Caco-2 (cell line): ENCODE measurements around the gene RELL2. TPM values are rescaled to one million over a fixed set of nuclear protein-coding genes. Genes with fewer than 3 reads are reported as not detected.

Source experiments
- BruUV-seq: library from RNA; stranded (reverse); fragments of 400-500 nt; replicated peaks from 2 replicates; lab custom pipeline; 2021; lab: Mats Ljungman, UMichigan
- CTCF ChIA-PET: fragments of 300-600 bp; sonication (Branson Sonifier 250); formaldehyde crosslinking; loops from one replicate; lab custom pipeline; 2022; ENCODE audit warnings: antibody characterized with exemption; lab: Charles Lee
- POLR2A ChIA-PET: fragments of 300-600 bp; sonication (Branson Sonifier 250); formaldehyde crosslinking; loops from one replicate; lab custom pipeline; 2022; ENCODE audit warnings: antibody characterized with exemption; lab: Charles Lee
- DNase-seq, 2 experiments: peaks; one replicate each; pipeline versions ENCODE4 v3.0.0 to v3.0.0-alpha.2; 2020 to 2022
- H3K27me3 ChIP-seq: replicated peaks from 2 replicates; pipeline ENCODE4 v1.6.0; 2011; ENCODE audit warnings: low read length; ENCODE audit not compliant: control insufficient read depth, insufficient read depth
- H3K36me3 ChIP-seq: 2 replicates; pipeline ENCODE4 v1.5.1; 2011; ENCODE audit warnings: low read length; ENCODE audit not compliant: control insufficient read depth, insufficient read depth
- H3K4me1 ChIP-seq: fragments of 250-450 bp; sonication (Bioruptor Pico); 2 replicates; pipeline ENCODE4 v1.5.1; 2020; ENCODE audit warnings: mild to moderate bottlenecking
- H3K4me3 ChIP-seq: 2 replicates; pipeline ENCODE4 v1.5.1; 2011; ENCODE audit warnings: low read depth, mild to moderate bottlenecking, control low read depth, low read length
- H3K9me3 ChIP-seq: fragments of 250-450 bp; sonication (Bioruptor Pico); 2 replicates; pipeline ENCODE4 v1.5.1; 2020; ENCODE audit warnings: mild to moderate bottlenecking, moderate library complexity
- H3K27ac Mint-ChIP-seq: one replicate; pipeline ENCODE4 v1.8.0; 2022; ENCODE audit warnings: mixed read lengths; ENCODE audit not compliant: unreplicated experiment
- H3K27me3 Mint-ChIP-seq: one replicate; pipeline ENCODE4 v1.8.0; 2022; ENCODE audit warnings: mixed read lengths; ENCODE audit not compliant: insufficient read depth, unreplicated experiment
- H3K36me3 Mint-ChIP-seq: one replicate; pipeline ENCODE4 v1.8.0; 2022; ENCODE audit warnings: mild to moderate bottlenecking, mixed read lengths; ENCODE audit not compliant: insufficient read depth, unreplicated experiment
- H3K4me1 Mint-ChIP-seq: one replicate; pipeline ENCODE4 v1.8.0; 2022; ENCODE audit warnings: low read depth, mixed read lengths; ENCODE audit not compliant: unreplicated experiment
- H3K4me3 Mint-ChIP-seq: one replicate; pipeline ENCODE4 v1.8.0; 2022; ENCODE audit warnings: mild to moderate bottlenecking, moderate library complexity, mixed read lengths; ENCODE audit not compliant: unreplicated experiment
- H3K9me3 Mint-ChIP-seq: one replicate; pipeline ENCODE4 v1.8.0; 2022; ENCODE audit warnings: mixed read lengths; ENCODE audit not compliant: unreplicated experiment
- CTCF ChIP-seq, 2 experiments: fragments of 200-600 bp in 1 of 2; IDR thresholded peaks; 1 replicate in 1 of 2; 2 replicates in 1 of 2; pipeline versions ENCODE4 v1.5.1 to v1.8.0; 2011 to 2022; ENCODE audit warnings: antibody characterized with exemption in 1 of 2, control low read depth in 1 of 2, inconsistent platforms in 1 of 2, low read depth in 1 of 2, low read length in 1 of 2, mild to moderate bottlenecking in 1 of 2, moderate library complexity in 1 of 2; ENCODE audit not compliant: insufficient read depth in 1 of 2, severe bottlenecking in 1 of 2, unreplicated experiment in 1 of 2
- intact Hi-C: fragments of 100-400 bp; cut with micrococcal nuclease; formaldehyde crosslinking; loops from one replicate; pipeline ENCODE4 v1.10.0; 2022; ENCODE audit not compliant: unreplicated experiment
- total RNA-seq: library from RNA; stranded (reverse); gene quantifications from 2 replicates; pipeline ENCODE4 v1.2.3, GENCODE V29; 2022

RELL2 gene
- total RNA-seq, 1 experiment from 2014 or later: 8.7 TPM

GRCh38 chr5:141617128-141617527 lies 19.7 kb upstream of the RELL2 start:
- Mint-ChIP-seq H3K27ac (peak overlapping the region; percentile 96), H3K27me3 (no peaks in the 10 kb centered on the region), H3K4me1 (peaks cover 21% of the 10 kb centered on the region), H3K4me3 (peak overlapping the region; percentile 89), H3K9me3 (no peaks in the 10 kb centered on the region), H3K36me3 (peaks cover 41% of the 10 kb centered on the region)
- Histone ChIP-seq H3K9me3 (no peaks in the 10 kb centered on the region), H3K27me3 (no peaks in the 10 kb centered on the region), H3K4me1 (peaks cover 34% of the 10 kb centered on the region), H3K4me3 (peak overlapping the region; percentile 87), H3K36me3 (0 out of 2 replicates have a peak, but pooled peaks cover 2% of the 10 kb centered on the region)
- BruUV-seq: no TSS peak
- no peak for DNase-seq
- ChIA-PET POLR2A (interaction anchor here (0.6 to 2.6 kb wide), 3 partner anchors 20 to 41 kb away, joined by 4 to 57 read pairs (median 9); partner anchors contain the start of genes HDAC3 and RELL2), CTCF (interaction anchor here (0.5 to 3.2 kb wide), 4 partner anchors 17 to 53 kb away, joined by 3 to 40 read pairs (median 14); partner anchors contain the start of genes HDAC3 and RELL2)
- TF ChIP-seq CTCF (IDR thresholded peaks at IDR 0.05; ENCODE audit: insufficient read depth in 1 of 2, low read depth in 1 of 2, low read length in 1 of 2, severe bottlenecking in 1 of 2, unreplicated experiment in 1 of 2): no peak
- intact Hi-C loops: no loop called here

- ChIA-PET CTCF (interaction anchor here (0.5 to 3.2 kb wide), 4 partner anchors 16 to 54 kb away, joined by 3 to 40 read pairs (median 14); partner anchors contain the start of genes HDAC3 and RELL2), POLR2A (interaction anchor here (2.6 kb wide), 1 partner anchor 26 kb away, joined by 57 read pairs; no protein-coding TSS in a partner anchor)
- TF ChIP-seq CTCF (IDR thresholded peaks at IDR 0.05; ENCODE audit: insufficient read depth in 1 of 2, low read depth in 1 of 2, low read length in 1 of 2, severe bottlenecking in 1 of 2, unreplicated experiment in 1 of 2): no peak
- intact Hi-C loops: loop anchor here (1.0 kb wide), 2 partner anchors 9 to 34 kb away; partner anchors contain the start of gene FCHSD1
- peaks cover 47% of the 10 kb centered on the region for H3K36me3 Mint-ChIP-seq
- Histone ChIP-seq H3K36me3 (0 out of 2 replicates have a peak, but pooled peaks cover 2% of the 10 kb centered on the region), H3K4me1 (peaks cover 34% of the 10 kb centered on the region), H3K4me3 (peak overlapping the region; percentile 87), H3K9me3 (no peaks in the 10 kb centered on the region), H3K27me3 (no peaks in the 10 kb centered on the region)
- peaks cover 21% of the 10 kb centered on the region for H3K4me1 Mint-ChIP-seq
- DNase-seq: no peak
- H3K9me3 Mint-ChIP-seq: no peaks in the 10 kb centered on the region
- peak overlapping the region; percentile 96 for H3K27ac Mint-ChIP-seq
- H3K27me3 Mint-ChIP-seq: no peaks in the 10 kb centered on the region
- peak overlapping the region; percentile 89 for H3K4me3 Mint-ChIP-seq
- BruUV-seq: TSS peak; percentile 36
These were observed 19.1 kb upstream of the RELL2 start for GRCh38 chr5:141617682-141618029.

GRCh38 chr5:141618030-141618803 lies 18.6 kb upstream of the RELL2 start:
- BruUV-seq: TSS peak; percentile 68
- Mint-ChIP-seq H3K9me3 (no peaks in the 10 kb centered on the region), H3K36me3 (peaks cover 49% of the 10 kb centered on the region), H3K27ac (peak overlapping the region; percentile 96), H3K4me1 (peaks cover 17% of the 10 kb centered on the region), H3K4me3 (peak overlapping the region; percentile 89), H3K27me3 (no peaks in the 10 kb centered on the region)
- peak; percentile 91 to 93 for DNase-seq
- Histone ChIP-seq H3K27me3 (no peaks in the 10 kb centered on the region), H3K36me3 (peaks cover 2% of the 10 kb centered on the region; the same call in 1 of the 2 replicates), H3K4me3 (peak overlapping the region; percentile 87), H3K9me3 (no peaks in the 10 kb centered on the region), H3K4me1 (peaks cover 33% of the 10 kb centered on the region)
- ChIA-PET POLR2A (interaction anchor here (0.6 to 2.6 kb wide), 6 partner anchors 10 to 298 kb away, joined by 3 to 57 read pairs (median 3); partner anchors contain the start of genes HDAC3, RELL2 and TAF7), CTCF (interaction anchor here (0.7 to 3.2 kb wide), 14 partner anchors 9 to 1402 kb away, joined by 3 to 190 read pairs (median 8); partner anchors contain the start of genes HDAC3 and RELL2)
- TF ChIP-seq CTCF (IDR thresholded peaks at IDR 0.05; ENCODE audit: insufficient read depth in 1 of 2, low read depth in 1 of 2, low read length in 1 of 2, severe bottlenecking in 1 of 2, unreplicated experiment in 1 of 2): no peak
- intact Hi-C loops: loop anchor here (1.0 kb wide), 2 partner anchors 10 to 33 kb away; partner anchors contain the start of gene FCHSD1
